Measurements from ENCODE around the gene SMO. TPM values are rescaled to one million over a fixed set of nuclear protein-coding genes. Genes with fewer than 3 reads are reported as not detected.

The SMO gene
- total and polyA plus RNA-seq, 2 donors (not counting 3 experiments of a cell fraction or from before 2014, with no cell fraction given) = 13.2 to 16.5 TPM

GRCh38 chr7:129208667-129209066 lies 20.2 kb downstream of the SMO start:
- FAIRE-seq (no peak), DNase-seq (ENCODE audit: low read depth, low spot score) (no peak)
- H3K4me1 ChIP-seq (ENCODE audit: control insufficient read depth, extremely low read depth, insufficient read depth, low read length) = no peaks in the 10 kb centered on the region
- no peaks in the 10 kb centered on the region for H3K79me2 ChIP-seq (ENCODE audit: control insufficient read depth, insufficient read depth, low read length)
- no peaks in the 10 kb centered on the region for H3K27me3 ChIP-seq (ENCODE audit: control insufficient read depth in 2 of 2, insufficient read depth in 2 of 2, low read length in 2 of 2)
- no peaks in the 10 kb centered on the region for H3K9me1 ChIP-seq (replicated peaks; ENCODE audit: control insufficient read depth, extremely low read depth, insufficient read depth, low read length)
- no peak overlapping the region for H2AFZ ChIP-seq (ENCODE audit: low read depth, low read length)
- H3K4me3 ChIP-seq (replicated peaks in 1 of 3; ENCODE audit: insufficient read depth in 1 of 3, low read depth in 1 of 3, low read length in 3 of 3) = no peak overlapping the region
- H4K20me1 ChIP-seq (replicated peaks; ENCODE audit: control insufficient read depth, extremely low read depth, insufficient read depth, low read length) = no peaks in the 10 kb centered on the region
- dilution Hi-C loops (cut with MboI; ENCODE audit: extremely low pct_ligation_motif_present, low sequenced_read_pairs) = no loop called here
- intact Hi-C loops (cut with micrococcal nuclease) = no loop called here
- H3K4me2 ChIP-seq (ENCODE audit: insufficient read depth, low read length) = no peak overlapping the region
- no peak overlapping the region for H3K9ac ChIP-seq (replicated peaks; ENCODE audit: extremely low read depth, insufficient read depth, low read length)
- CTCF ChIA-PET = interaction anchor here (1.2 to 10.2 kb wide), 2 partner anchors 9 to 43 kb away, joined by 3 to 465 read pairs; no protein-coding TSS in a partner anchor
- no peak for TF ChIP-seq CTCF (IDR thresholded peaks at IDR 0.05; ENCODE audit: extremely low read depth in 1 of 2, insufficient read depth in 1 of 2, low read depth in 1 of 2, low read length in 2 of 2)
- no peak for TF ChIP-seq FOS (IDR thresholded peaks at IDR 0.05; ENCODE audit: borderline replicate concordance, insufficient read depth, low read length)
- TF ChIP-seq GATA2 (IDR thresholded peaks at IDR 0.05; ENCODE audit: insufficient read depth, insufficient read length, low read depth, low read length) = no peak
- TF ChIP-seq JUN (IDR thresholded peaks at IDR 0.05; ENCODE audit: borderline replicate concordance, insufficient read depth, insufficient read length, low read depth) = no peak
- no peak for TF ChIP-seq MYC (IDR thresholded peaks at IDR 0.05; ENCODE audit: low read depth, low read length)
- no peak for TF ChIP-seq MAX (IDR thresholded peaks at IDR 0.05; ENCODE audit: insufficient read depth, insufficient read length)
- TF ChIP-seq POLR2A (IDR thresholded peaks at IDR 0.05; ENCODE audit: low read depth, low read length) = no peak
- TF ChIP-seq EZH2 (IDR thresholded peaks at IDR 0.05; ENCODE audit: borderline replicate concordance, low read depth, low read length, severe bottlenecking) = no peak
- no peak for TF ChIP-seq POLR2AphosphoS5 (IDR thresholded peaks at IDR 0.05; ENCODE audit: insufficient read depth, low read depth, low read length)
- peaks cover 0 to 4% of the 10 kb centered on the region in 2 experiments for H3K36me3 ChIP-seq (ENCODE audit: control insufficient read depth in 2 of 2, extremely low read depth in 1 of 2, insufficient read depth in 2 of 2, low read length in 2 of 2)
- no peaks in the 10 kb centered on the region for H3K9me3 ChIP-seq (replicated peaks; ENCODE audit: control insufficient read depth, insufficient read depth, low read length)
- POLR2A ChIA-PET = no interaction called here
- no peak overlapping the region for H3K27ac ChIP-seq (ENCODE audit: insufficient read depth, low read depth, low read length)
- no TSS peak for BruUV-seq (replicated peaks)

All from endothelial cell of umbilical vein (primary cell).